ENCODE results near the gene MYOZ2.

The MYOZ2 gene

GRCh38 chr4:119237201-119237600 is 101.6 kb downstream of the MYOZ2 start:
- Histone ChIP-seq H2AFZ (ENCODE audit: low read depth, low read length) (no peak overlapping the region), H3K36me3 (replicated peaks; ENCODE audit: low read depth, low read length) (peaks cover 14% of the 10 kb centered on the region), H3K27ac (ENCODE audit: low read length) (no peak overlapping the region), H4K20me1 (ENCODE audit: insufficient read depth, low read length) (peaks cover 6% of the 10 kb centered on the region; the same call in 1 of the 2 replicates), H3K9me3 (ENCODE audit: insufficient read depth, low read length) (no peaks in the 10 kb centered on the region), H3K4me3 (ENCODE audit: low read length) (no peak overlapping the region), H3K4me2 (ENCODE audit: low read length) (peak overlapping the region; percentile 67; the same call in 1 of the 2 replicates), H3K4me1 (ENCODE audit: low read length) (peaks cover 70% of the 10 kb centered on the region), H3K9ac (ENCODE audit: low read length) (no peak overlapping the region), H3K27me3 (ENCODE audit: low read depth, low read length) (no peaks in the 10 kb centered on the region), H3K79me2 (ENCODE audit: low read length) (peaks cover 7% of the 10 kb centered on the region)
- no peak for TF ChIP-seq EZH2phosphoT487 (IDR thresholded peaks at IDR 0.05; ENCODE audit: low read depth)

All from OCI-LY3 (cell line).